PC-9 (cell line): Measurements from ENCODE around the gene RRN3. TPM values are rescaled to one million over a fixed set of nuclear protein-coding genes. Genes with fewer than 3 reads are reported as not detected.

Source experiments
- BruUV-seq: library from RNA; stranded (reverse); fragments of 400-500 nt; replicated peaks from 2 replicates; lab custom pipeline; 2021; lab: Mats Ljungman, UMichigan
- CTCF ChIA-PET: fragments of 300-600 bp; sonication (Branson Sonifier 250); formaldehyde crosslinking; loops from one replicate; lab custom pipeline; 2022; ENCODE audit warnings: antibody characterized with exemption; lab: Charles Lee
- POLR2A ChIA-PET: fragments of 300-600 bp; sonication (Branson Sonifier 250); formaldehyde crosslinking; loops from one replicate; lab custom pipeline; 2022; ENCODE audit warnings: antibody characterized with exemption; ENCODE audit not compliant: unreplicated experiment; lab: Charles Lee
- DNase-seq, 2 experiments: peaks; one replicate each; pipeline versions ENCODE4 v3.0.0 to v3.0.0-alpha.2; 2015 to 2022; ENCODE audit warnings: mixed read lengths in 1 of 2
- H2AFZ ChIP-seq: fragments of 200-600 bp; sonication (generic); 2 replicates; pipeline ENCODE4 v1.8.1; 2017; ENCODE audit warnings: antibody characterized with exemption
- H3F3A ChIP-seq: fragments of 200-600 bp; sonication (generic); 2 replicates; pipeline ENCODE4 v1.8.1; 2017; ENCODE audit warnings: antibody characterized with exemption, mild to moderate bottlenecking, low read depth; ENCODE audit not compliant: insufficient read depth
- H3K27ac ChIP-seq: fragments of 200-600 bp; sonication (generic); 2 replicates; pipeline ENCODE4 v1.6.1; 2016; ENCODE audit warnings: mixed run types
- H3K27me3 ChIP-seq: fragments of 200-600 bp; sonication (generic); 2 replicates; pipeline ENCODE4 v1.6.1; 2016; ENCODE audit warnings: low read depth, mixed run types; ENCODE audit not compliant: insufficient read depth
- H3K36me3 ChIP-seq: fragments of 200-600 bp; sonication (generic); 2 replicates; pipeline ENCODE4 v1.6.1; 2016; ENCODE audit warnings: low read depth, mixed run types
- H3K4me1 ChIP-seq: fragments of 200-600 bp; sonication (generic); replicated peaks from 2 replicates; pipeline ENCODE4 v1.6.1; 2016; ENCODE audit warnings: mixed run types; ENCODE audit not compliant: insufficient read depth
- H3K4me2 ChIP-seq: fragments of 200-600 bp; sonication (generic); 2 replicates; pipeline ENCODE4 v1.6.1; 2017; ENCODE audit warnings: mixed run types
- H3K4me3 ChIP-seq: fragments of 200-600 bp; sonication (generic); 2 replicates; pipeline ENCODE4 v1.6.1; 2016; ENCODE audit warnings: mixed run types
- H3K79me2 ChIP-seq: fragments of 200-600 bp; sonication (generic); 2 replicates; pipeline ENCODE4 v1.6.1; 2017; ENCODE audit warnings: low read depth, mixed run types
- H3K9me2 ChIP-seq: fragments of 200-600 bp; sonication (generic); 2 replicates; pipeline ENCODE4 v1.8.1; 2017; ENCODE audit warnings: mild to moderate bottlenecking; ENCODE audit not compliant: insufficient read depth
- H3K9me3 ChIP-seq: fragments of 200-600 bp; sonication (generic); 2 replicates; pipeline ENCODE4 v1.8.1; 2016; ENCODE audit warnings: low read depth; ENCODE audit not compliant: insufficient read depth
- H4K20me1 ChIP-seq: fragments of 200-600 bp; sonication (generic); 2 replicates; pipeline ENCODE4 v1.8.1; 2017; ENCODE audit not compliant: insufficient read depth
- CTCF ChIP-seq: fragments of 200-600 bp; sonication (generic); conservative IDR thresholded peaks from 2 replicates; pipeline ENCODE4 v1.6.1; 2017; ENCODE audit warnings: mixed run types, antibody characterized with exemption, mild to moderate bottlenecking, moderate library complexity
- EZH2 ChIP-seq: fragments of 200-600 bp; sonication (generic); IDR thresholded peaks from 2 replicates; pipeline ENCODE4 v1.8.0; 2017; ENCODE audit warnings: antibody characterized with exemption, low read depth
- intact Hi-C: fragments of 100-400 bp; cut with micrococcal nuclease; formaldehyde crosslinking; loops from one replicate; pipeline ENCODE4 v1.10.0; 2022; ENCODE audit not compliant: unreplicated experiment
- total RNA-seq: library from RNA; stranded (reverse); gene quantifications from 2 replicates; pipeline ENCODE4 v1.2.3, GENCODE V29; 2021

RRN3 gene
- total RNA-seq, 1 experiment from 2014 or later, result 29.0 TPM

GRCh38 chr16:15035163-15035729 lies 58.8 kb downstream of the RRN3 start:
- no peaks in the 10 kb centered on the region for H3K27me3 ChIP-seq
- H3K36me3 ChIP-seq, result peaks cover 33% of the 10 kb centered on the region; the same call in 1 of the 2 replicates
- H2AFZ ChIP-seq, result no peak overlapping the region
- POLR2A ChIA-PET, result no interaction called here
- no peak for TF ChIP-seq EZH2
- no peaks in the 10 kb centered on the region for H3K9me2 ChIP-seq
- DNase-seq, result peak in 1 of 2 experiments; percentile 20
- H3K27ac ChIP-seq, result no peak overlapping the region
- no peaks in the 10 kb centered on the region for H3K79me2 ChIP-seq
- BruUV-seq, result no TSS peak
- no peaks in the 10 kb centered on the region for H3K4me1 ChIP-seq
- CTCF ChIA-PET, result no interaction called here
- peaks cover 8% of the 10 kb centered on the region; the same call in 1 of the 2 replicates for H3F3A ChIP-seq
- H3K4me2 ChIP-seq, result no peak overlapping the region
- intact Hi-C loops, result no loop called here
- no peak overlapping the region for H3K4me3 ChIP-seq
- no peaks in the 10 kb centered on the region; the same call in 1 of the 2 replicates for H4K20me1 ChIP-seq
- no peaks in the 10 kb centered on the region for H3K9me3 ChIP-seq

GRCh38 chr16:15034266-15035162 lies 59.6 kb downstream of the RRN3 start:
- Histone ChIP-seq H4K20me1 (no peaks in the 10 kb centered on the region; the same call in 1 of the 2 replicates), H3K4me2 (no peak overlapping the region), H3F3A (peaks cover 4% of the 10 kb centered on the region; the same call in 1 of the 2 replicates), H3K4me1 (no peaks in the 10 kb centered on the region), H3K9me2 (no peaks in the 10 kb centered on the region), H3K9me3 (no peaks in the 10 kb centered on the region), H3K36me3 (peaks cover 32% of the 10 kb centered on the region; the same call in 1 of the 2 replicates), H2AFZ (no peak overlapping the region), H3K4me3 (no peak overlapping the region), H3K79me2 (no peaks in the 10 kb centered on the region), H3K27me3 (no peaks in the 10 kb centered on the region), H3K27ac (no peak overlapping the region)
- POLR2A ChIA-PET, result no interaction called here
- TF ChIP-seq CTCF (no peak), EZH2 (no peak)
- DNase-seq, result peak in 1 of 2 experiments; percentile 20
- intact Hi-C loops, result no loop called here
- no TSS peak for BruUV-seq
- CTCF ChIA-PET, result no interaction called here

- Histone ChIP-seq H3K4me2 (no peak overlapping the region), H3K9me2 (no peaks in the 10 kb centered on the region), H3K4me1 (no peaks in the 10 kb centered on the region), H3K4me3 (no peak overlapping the region), H3K36me3 (peaks cover 29% of the 10 kb centered on the region; the same call in 1 of the 2 replicates), H3K79me2 (no peaks in the 10 kb centered on the region), H3K27ac (no peak overlapping the region), H2AFZ (no peak overlapping the region), H3K27me3 (no peaks in the 10 kb centered on the region), H3K9me3 (no peaks in the 10 kb centered on the region), H3F3A (0 out of 2 replicates have a peak, but pooled peaks cover 3% of the 10 kb centered on the region), H4K20me1 (no peaks in the 10 kb centered on the region; the same call in 1 of the 2 replicates)
- no TSS peak for BruUV-seq
- ChIA-PET CTCF (no interaction called here), POLR2A (no interaction called here)
- intact Hi-C loops, result no loop called here
- no peak for DNase-seq
- TF ChIP-seq CTCF, result no peak
- no peak for TF ChIP-seq EZH2
Measured at GRCh38 chr16:15033309-15033707, 60.8 kb downstream of the RRN3 start.
